DMS 273 treated with DMSO at 0.1 percent for 48 hours (cell line): ENCODE data around the gene NCL.
"Not testable (repeated sequence)": the region's sequence is repeated elsewhere in the genome, so short reads cannot be mapped to it uniquely, and the experiment has no call there.

Experiments used
- DNase-seq: peaks from one replicate; lab custom pipeline; 2025; lab: John Stamatoyannopoulos, UW

The NCL gene

DNA sequence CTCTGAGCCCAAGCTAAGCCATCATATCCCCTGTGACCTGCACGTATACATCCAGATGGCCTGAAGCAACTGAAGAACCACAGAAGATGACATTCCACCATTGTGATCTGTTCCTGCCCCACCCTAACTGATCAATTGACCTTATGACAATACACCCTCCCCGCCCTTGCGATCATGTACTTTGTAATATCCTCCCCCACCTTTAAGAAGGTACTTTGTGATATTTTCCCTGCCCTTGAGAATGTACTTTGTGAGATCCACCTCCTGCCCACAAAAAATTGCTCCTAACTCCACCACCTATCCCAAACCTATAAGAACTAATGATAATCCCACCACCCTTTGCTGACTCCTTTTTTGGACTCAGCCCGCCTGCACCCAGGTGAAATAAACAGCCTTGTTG, 33.8 kb downstream of the NCL start:
- DNase-seq, result not testable (repeated sequence)

DNA sequence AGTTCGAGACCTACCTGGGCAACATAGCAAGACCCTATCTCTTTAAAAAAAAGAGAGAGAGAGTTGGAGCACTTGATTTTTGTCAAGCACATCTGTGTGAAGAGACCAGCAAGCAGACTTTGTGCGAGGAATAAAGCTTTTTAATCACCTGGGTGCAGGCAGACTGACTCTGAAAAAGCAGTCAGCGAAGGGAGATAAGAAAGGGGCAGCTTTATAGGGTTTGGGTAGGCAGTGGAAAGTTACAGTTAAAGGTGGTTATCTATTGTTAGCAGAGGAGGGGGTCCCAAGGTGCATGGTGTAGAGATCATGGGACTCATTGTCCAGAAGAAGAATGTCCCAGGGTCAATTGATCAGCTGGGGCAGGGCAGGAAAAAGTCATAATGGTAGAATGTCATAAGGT, 34.4 kb downstream of the NCL start:
- DNase-seq, result no peak

DNA sequence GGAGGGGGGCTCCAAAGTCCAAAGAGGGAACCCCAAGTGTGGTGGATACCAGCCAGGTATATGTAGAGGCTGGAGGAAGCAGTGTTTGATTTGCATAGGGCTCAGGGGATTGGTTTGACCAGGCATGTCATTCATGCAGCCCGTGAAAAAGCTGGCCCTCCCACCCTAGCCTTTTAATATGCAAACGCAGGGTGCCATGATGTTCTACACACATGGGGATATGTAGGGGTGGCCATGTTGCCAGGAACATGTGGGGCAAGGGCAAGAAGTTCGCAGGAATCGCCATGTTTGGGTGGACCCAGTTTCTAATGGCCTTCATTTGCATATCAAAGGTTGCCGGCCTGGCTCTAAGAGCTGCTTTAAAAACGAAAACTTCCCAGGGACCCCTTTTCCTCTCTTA, 35.1 kb downstream of the NCL start:
- no peak for DNase-seq

DNA sequence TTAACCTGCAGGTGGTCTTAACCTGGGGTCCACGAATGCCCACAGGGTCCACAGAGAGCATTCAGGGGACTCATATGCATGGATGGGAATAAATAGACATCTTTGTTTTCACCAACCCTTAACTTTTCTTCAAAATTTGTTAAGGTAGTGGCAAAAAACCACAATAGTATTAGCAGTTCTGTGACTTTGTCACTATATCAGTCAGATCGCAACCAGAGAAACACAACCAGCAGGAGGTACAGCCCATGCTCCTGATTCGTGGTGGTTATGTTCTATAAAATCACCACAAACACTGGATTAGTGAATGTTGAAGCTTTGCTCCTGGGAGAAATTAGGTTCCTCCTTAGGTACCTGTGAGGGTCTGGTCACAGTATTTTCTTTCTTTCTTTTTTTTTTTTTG, 37.2 kb downstream of the NCL start:
- no peak for DNase-seq

GRCh38 chr2:231425811-231426703, 38.2 kb downstream of the NCL start:
- DNase-seq, result no peak

- no peak for DNase-seq
Measured at GRCh38 chr2:231425291-231425810, 38.9 kb downstream of the NCL start.

- DNase-seq, result no peak
Measured at GRCh38 chr2:231423176-231423575, 41.1 kb downstream of the NCL start.

DNA sequence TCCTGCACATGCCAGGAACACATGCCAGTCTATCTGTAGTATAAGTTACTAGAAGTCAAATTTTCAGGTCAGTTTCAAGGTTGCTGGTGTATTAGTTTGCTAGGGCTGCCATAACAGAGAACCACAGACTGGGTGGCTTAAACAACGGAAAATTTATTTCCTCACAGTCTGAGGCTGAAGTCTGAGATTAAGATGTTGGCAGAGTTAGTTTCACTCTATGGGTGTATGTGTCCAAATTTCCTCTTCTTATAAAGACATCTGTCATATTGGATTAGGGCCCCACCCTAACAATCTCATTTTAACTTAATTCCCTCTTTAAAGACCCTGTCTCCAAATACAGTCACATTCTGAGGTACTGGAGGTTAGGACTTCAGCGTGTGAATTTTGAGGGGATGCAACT, 42.2 kb downstream of the NCL start:
- DNase-seq, result no peak

DNA sequence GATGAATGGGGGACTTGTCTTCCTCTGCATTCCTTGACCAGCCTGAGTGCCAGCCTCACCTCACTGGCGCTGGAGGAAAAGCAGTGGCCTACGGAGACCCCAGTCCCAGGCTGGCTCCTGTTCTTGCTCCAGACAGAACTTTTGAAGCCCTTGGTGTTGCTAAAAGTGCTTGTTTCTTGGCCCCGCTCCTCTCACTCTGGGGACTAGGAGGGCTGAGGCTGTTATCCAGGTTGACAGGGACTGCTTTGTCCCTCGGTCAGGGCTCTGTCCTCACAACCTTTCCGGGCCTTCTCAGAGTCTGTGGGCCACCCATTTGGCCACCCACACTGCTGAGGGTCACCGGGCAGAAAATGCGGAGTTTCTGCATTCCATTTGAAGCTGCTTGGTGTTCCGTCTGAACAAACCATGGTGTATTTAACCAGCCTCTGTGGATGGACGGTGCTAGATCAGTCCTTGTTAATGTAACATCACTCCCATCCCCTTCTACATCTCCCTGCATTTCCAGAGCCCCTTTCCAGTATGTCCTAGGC, 43.2 kb downstream of the NCL start:
- no peak for DNase-seq

GRCh38 chr2:231418820-231419640, 45.3 kb downstream of the NCL start:
- no peak for DNase-seq

DNA sequence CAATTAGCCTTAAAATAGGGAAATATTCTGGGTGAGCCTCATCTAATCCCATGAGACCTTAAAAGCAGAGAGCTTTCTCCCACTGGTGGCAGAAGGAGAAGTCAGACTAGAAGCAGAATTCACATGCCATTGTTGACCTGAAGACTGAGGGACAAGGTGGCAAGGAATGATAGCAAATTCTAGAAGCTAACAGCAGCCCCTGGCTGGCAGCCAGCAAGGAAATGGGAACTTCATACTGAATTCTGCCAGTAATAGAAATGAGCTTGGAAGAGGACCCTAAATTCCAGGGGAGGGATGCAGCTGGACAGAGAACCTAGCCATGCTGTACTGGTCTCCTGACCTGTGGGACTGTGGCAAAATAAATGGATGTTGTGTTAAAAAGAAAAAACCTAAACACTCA, 49.3 kb downstream of the NCL start:
- DNase-seq, result no peak

GRCh38 chr2:231413921-231414476, 50.3 kb downstream of the NCL start:
- DNase-seq, result no peak

DNA sequence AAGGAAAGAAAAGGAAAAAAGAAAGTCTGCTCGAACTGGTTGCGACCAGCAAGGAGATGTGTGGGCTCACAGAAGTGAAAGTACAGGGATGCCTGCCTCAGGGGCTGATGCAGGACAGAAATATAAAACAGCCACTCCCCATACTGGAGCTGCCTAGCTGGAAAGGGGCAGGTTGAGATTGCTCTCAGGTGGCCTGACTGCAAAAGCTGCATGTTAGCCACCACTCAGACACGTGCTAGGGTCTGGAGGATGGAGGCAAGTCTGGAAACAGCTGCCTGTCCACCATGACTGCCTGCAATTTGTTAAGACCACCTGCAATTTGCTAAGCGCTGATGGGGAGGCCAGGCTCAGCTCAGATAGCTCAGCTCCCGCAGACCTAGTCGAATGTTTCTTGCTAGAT, 50.8 kb downstream of the NCL start:
- no peak for DNase-seq

- DNase-seq, result no peak
Measured at GRCh38 chr2:231412618-231412963, 51.7 kb downstream of the NCL start.

GRCh38 chr2:231411831-231412617, 52.3 kb downstream of the NCL start:
- DNase-seq, result peak; percentile 33

GRCh38 chr2:231411237-231411636, 53.0 kb downstream of the NCL start:
- DNase-seq, result no peak

DNA sequence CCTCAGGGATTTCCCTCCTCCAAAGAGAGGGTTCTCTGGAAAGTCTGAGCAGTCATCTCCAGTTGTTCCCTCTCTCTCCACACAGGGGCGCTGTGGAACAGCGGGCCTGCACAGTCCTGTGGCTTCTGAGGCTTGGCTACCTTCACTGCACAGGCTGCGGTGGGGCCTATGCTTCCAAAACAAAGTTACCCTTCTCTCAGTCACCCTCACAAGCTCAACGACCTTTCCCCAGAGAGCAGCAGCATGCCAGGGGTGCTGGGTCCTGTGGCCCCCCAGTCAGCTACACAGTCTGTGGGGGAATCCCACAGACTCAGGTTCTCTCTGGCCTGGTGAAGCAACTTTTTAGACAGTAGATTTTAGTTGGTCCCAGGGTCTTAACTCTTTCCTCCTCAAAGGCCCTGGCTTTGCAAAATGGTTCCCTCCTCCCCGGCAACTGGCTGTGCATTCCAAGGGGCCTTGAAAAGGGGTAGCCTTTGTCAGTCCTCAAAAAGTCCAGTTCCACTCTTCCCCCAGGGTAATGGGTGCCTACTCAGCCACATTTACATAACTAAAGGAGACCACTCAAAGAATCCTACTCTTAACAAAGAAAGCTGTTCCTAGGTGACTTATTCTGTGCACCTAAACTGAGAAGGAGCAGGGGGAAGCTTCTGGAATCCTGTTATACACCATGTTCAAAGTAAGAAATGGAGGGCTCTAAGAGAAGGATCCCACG, 53.8 kb downstream of the NCL start:
- no peak for DNase-seq

DNA sequence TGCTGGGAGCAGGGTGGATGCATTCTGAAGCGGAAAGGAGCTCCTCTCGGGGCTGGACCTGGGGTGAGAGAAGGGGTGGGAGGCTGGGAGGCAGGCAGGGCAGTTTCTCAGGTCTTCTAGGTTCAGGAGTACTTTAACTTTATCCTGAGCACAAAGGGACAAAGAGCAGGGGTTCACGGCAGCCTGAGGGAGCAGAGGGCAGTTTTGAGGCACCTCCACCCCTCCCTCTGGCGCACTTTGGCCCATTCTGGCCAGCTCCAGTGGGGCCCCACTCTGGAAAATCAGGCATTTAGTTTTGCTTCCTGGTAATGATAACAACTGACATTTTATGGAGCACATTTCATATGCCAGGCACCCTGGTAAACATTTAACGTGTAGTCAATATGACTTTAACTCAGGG, 54.5 kb downstream of the NCL start:
- DNase-seq, result no peak

- DNase-seq, result not testable (repeated sequence)
Measured at GRCh38 chr2:231408304-231408703, 56.0 kb downstream of the NCL start.

DNA sequence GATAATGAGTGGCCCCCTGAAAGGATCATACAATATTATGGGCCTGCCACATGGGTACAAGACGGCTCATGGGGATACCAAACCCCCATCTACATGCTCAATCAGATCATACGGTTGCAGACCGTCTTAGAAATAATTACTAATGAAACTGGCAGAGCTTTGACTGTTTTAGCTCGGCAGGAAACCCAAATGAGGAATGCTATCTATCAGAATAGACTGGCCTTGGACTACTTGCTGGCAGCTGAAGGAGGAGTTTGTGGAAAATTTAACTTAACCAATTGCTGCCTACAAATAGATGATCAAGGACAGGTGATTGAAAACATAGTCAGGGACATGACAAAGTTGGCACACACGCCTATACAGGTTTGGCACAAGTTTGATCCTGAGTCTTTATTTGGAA, 56.6 kb downstream of the NCL start:
- DNase-seq, result not testable (repeated sequence)
